Nephron (organoid): ENCODE data around the gene HHIPL1.

Experiments used
- H3K27ac Mint-ChIP-seq, 3 experiments: 2 replicates each; pipeline ENCODE4 v1.8.0; 2020; ENCODE audit warnings: mixed read lengths in 3 of 3, mild to moderate bottlenecking in 2 of 3, moderate library complexity in 1 of 3
- H3K27me3 Mint-ChIP-seq: 2 replicates; pipeline ENCODE4 v1.8.0; 2021; ENCODE audit warnings: low read depth, mild to moderate bottlenecking, moderate library complexity, mixed read lengths
- H3K36me3 Mint-ChIP-seq: 2 replicates; pipeline ENCODE4 v1.8.0; 2020; ENCODE audit warnings: low read depth, mixed read lengths
- H3K4me1 Mint-ChIP-seq: 2 replicates; pipeline ENCODE4 v1.8.0; 2020; ENCODE audit warnings: mixed read lengths
- H3K4me3 Mint-ChIP-seq, 3 experiments: 2 replicates each; pipeline ENCODE4 v1.8.0; 2020; ENCODE audit warnings: mild to moderate bottlenecking in 3 of 3, mixed read lengths in 3 of 3, moderate library complexity in 2 of 3
- H3K9me3 Mint-ChIP-seq: 2 replicates; pipeline ENCODE4 v1.8.0; 2020; ENCODE audit warnings: mixed read lengths
- TF ChIP-seq, protein P1 (sequence below), 3 experiments: fragments of 200-600 bp; sonication (generic); IDR thresholded peaks; one replicate each; pipeline ENCODE4 v1.5.0; 2021; ENCODE audit warnings: antibody characterized with exemption in 3 of 3; ENCODE audit not compliant: unreplicated experiment in 3 of 3

Gene HHIPL1

DNA sequence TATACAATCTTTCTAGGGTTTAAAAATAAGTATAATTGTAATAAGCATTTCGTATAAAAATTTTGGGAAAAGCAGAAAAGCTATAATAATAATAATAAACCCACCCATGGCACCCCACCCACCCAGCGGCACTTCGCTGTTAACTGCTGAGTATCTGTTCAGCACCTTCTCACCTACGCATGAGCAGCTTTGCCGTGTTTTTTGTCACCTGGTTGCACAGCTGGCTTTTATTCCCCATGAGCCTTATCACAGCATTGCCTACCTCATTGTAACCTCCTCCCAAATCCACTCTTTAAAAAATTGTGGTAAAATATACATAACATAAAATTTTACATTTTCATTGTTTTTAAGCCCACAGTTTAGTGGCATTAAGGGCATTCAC lies 73.9 kb downstream of the HHIPL1 start:
- no peak overlapping the region for H3K27ac Mint-ChIP-seq
- no peak overlapping the region for H3K4me3 Mint-ChIP-seq
- peaks cover 3% of the 10 kb centered on the region for H3K27me3 Mint-ChIP-seq
- H3K36me3 Mint-ChIP-seq, result no peaks in the 10 kb centered on the region
- peaks cover 3% of the 10 kb centered on the region for H3K9me3 Mint-ChIP-seq
- H3K4me1 Mint-ChIP-seq, result no peaks in the 10 kb centered on the region
- TF ChIP-seq, protein P1, sequence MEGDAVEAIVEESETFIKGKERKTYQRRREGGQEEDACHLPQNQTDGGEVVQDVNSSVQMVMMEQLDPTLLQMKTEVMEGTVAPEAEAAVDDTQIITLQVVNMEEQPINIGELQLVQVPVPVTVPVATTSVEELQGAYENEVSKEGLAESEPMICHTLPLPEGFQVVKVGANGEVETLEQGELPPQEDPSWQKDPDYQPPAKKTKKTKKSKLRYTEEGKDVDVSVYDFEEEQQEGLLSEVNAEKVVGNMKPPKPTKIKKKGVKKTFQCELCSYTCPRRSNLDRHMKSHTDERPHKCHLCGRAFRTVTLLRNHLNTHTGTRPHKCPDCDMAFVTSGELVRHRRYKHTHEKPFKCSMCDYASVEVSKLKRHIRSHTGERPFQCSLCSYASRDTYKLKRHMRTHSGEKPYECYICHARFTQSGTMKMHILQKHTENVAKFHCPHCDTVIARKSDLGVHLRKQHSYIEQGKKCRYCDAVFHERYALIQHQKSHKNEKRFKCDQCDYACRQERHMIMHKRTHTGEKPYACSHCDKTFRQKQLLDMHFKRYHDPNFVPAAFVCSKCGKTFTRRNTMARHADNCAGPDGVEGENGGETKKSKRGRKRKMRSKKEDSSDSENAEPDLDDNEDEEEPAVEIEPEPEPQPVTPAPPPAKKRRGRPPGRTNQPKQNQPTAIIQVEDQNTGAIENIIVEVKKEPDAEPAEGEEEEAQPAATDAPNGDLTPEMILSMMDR (IDR thresholded peaks at IDR 0.05; ENCODE audit: unreplicated experiment in 3 of 3), result no peak

DNA sequence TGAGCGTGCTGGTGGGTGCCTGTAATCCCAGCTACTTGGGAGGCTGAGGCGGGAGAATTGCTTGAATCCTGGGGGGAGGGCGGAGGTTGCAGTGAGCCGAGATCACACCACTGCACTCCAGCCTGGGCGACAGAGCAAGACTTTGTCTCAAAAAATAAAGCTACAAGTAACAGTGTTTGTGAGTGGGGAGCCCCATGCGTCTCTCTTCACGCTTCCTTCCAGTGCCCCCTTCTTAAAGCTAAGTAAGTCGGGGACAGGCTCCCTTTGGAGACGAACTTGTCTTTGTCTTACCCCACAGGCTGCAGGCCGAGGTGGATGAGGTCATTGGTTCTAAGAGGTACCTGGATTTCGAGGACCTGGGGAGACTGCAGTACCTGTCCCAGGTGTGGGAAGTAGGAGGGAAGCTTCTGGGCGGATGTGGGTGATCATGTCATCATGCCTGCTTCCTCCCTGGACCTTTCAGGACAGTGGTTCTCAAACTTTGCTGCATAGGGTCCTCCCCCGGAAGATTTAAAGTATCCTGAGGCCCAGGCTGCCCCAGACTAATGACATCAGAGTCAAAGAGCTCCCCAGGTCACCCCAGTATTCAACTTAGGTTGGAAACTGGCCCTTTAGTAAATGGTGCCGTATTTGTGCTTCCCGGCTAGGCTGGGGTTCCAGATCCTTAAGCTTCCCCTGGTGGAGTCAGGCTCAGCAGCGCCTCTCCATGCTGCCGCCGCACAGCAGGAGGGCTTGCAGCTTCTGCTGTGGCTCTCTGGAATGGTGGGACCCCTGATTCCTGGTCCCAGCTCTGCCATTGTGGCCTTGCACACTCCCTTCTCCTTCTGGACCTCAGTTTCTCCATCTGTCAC lies 76.2 kb downstream of the HHIPL1 start:
- H3K36me3 Mint-ChIP-seq, result no peaks in the 10 kb centered on the region
- H3K27me3 Mint-ChIP-seq, result peaks cover 10% of the 10 kb centered on the region
- H3K9me3 Mint-ChIP-seq, result no peaks in the 10 kb centered on the region
- no peaks in the 10 kb centered on the region for H3K4me1 Mint-ChIP-seq
- H3K27ac Mint-ChIP-seq, result no peak overlapping the region
- H3K4me3 Mint-ChIP-seq, result no peak overlapping the region
- TF ChIP-seq, protein P1 (IDR thresholded peaks at IDR 0.05; ENCODE audit: unreplicated experiment in 3 of 3), result no peak

DNA sequence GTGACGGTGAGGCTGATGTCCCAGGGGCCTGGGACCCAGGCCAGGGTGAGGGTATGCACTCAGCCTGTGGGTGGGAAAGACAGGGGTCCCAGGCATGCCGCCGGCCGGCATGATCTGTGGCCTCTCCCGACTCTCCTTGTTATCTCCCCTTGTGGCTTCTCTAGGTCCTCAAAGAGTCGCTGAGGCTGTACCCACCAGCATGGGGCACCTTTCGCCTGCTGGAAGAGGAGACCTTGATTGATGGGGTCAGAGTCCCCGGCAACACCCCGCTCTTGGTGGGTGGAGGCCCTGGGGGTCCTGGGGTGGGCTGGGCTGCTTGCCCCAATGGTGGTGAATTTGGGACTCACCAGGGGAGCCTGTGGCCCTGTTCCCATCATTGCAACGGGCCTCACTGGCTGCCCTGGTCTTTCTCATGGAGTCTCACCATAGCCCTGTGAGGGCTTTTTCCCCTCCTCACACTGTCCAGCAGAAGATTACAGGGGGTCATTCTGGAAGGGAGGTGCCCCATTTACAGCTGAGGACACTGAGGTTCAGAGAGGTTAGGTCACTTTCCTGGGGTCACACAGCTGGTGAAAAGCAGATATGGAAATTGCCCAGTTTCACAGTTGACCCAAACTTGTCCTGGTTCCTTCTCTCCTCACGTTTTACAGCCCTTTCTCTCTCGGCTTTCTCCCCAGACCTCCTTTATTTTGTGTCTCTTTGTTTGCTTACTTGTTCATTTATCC lies 77.0 kb downstream of the HHIPL1 start:
- TF ChIP-seq, protein P1 (IDR thresholded peaks at IDR 0.05; ENCODE audit: unreplicated experiment in 3 of 3), result no peak
- Mint-ChIP-seq H3K27ac (no peak overlapping the region), H3K27me3 (peaks cover 11% of the 10 kb centered on the region), H3K4me3 (no peak overlapping the region), H3K36me3 (no peaks in the 10 kb centered on the region), H3K4me1 (no peaks in the 10 kb centered on the region), H3K9me3 (no peaks in the 10 kb centered on the region)

DNA sequence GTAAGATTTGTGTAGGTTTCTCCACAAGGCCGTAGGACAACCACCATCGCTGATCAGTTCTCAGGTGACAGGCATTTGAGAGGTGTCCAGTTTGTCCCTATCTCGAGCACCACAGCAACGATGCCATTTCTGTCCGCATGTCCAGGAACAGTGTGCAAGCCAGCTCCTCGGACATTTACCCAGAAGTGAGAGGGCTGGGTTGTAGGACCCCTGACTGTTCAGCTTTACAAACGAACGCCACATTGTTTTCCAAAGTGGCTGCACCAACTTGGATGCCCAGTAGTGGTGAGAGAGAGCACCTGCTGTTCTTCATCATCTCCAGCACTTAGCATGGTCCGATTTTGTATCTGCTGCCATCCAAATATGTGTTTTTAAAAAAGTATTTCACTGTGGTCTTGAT lies 77.8 kb downstream of the HHIPL1 start:
- H3K4me3 Mint-ChIP-seq, result no peak overlapping the region
- no peaks in the 10 kb centered on the region for H3K9me3 Mint-ChIP-seq
- peaks cover 8% of the 10 kb centered on the region for H3K27me3 Mint-ChIP-seq
- TF ChIP-seq, protein P1 (IDR thresholded peaks at IDR 0.05; ENCODE audit: unreplicated experiment in 3 of 3), result no peak
- H3K27ac Mint-ChIP-seq, result no peak overlapping the region
- no peaks in the 10 kb centered on the region for H3K36me3 Mint-ChIP-seq
- no peaks in the 10 kb centered on the region for H3K4me1 Mint-ChIP-seq

DNA sequence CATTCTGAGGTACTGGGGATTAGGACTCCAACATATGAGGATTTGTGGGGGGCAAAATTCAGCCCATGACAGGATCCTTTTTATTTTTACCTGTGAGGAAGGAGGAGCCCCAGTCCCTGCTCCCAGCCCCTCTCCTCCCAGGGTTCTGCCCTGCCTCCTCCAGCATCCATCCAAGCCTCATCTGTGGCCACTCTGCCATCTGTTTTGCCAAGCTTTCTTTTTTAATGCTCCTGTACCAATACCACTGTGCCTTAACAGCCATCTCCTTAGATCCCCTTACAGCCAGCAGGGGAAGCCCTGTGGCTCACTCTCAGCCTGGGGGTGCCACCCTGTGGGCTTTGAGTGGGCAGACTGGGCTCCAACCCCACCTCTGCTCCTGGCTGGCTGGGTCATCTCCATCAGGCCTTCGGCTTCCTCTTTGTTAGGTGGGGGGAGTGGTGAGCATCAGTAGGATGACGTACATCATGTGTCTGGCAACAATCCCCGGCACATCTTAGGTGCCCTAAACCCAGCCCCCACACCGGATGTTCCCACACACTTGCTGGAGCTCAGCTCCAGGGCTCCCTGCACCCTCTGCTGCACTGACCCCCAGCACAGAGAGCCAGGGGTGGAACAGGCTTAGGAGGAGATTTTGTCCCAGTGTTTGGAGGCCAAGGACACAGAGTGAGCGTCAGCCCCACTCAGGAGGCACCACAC lies 79.4 kb downstream of the HHIPL1 start:
- H3K4me3 Mint-ChIP-seq, result no peak overlapping the region
- no peaks in the 10 kb centered on the region for H3K9me3 Mint-ChIP-seq
- TF ChIP-seq, protein P1 (IDR thresholded peaks at IDR 0.05; ENCODE audit: unreplicated experiment in 3 of 3), result no peak
- no peak overlapping the region for H3K27ac Mint-ChIP-seq
- no peaks in the 10 kb centered on the region for H3K36me3 Mint-ChIP-seq
- H3K27me3 Mint-ChIP-seq, result peaks cover 13% of the 10 kb centered on the region
- no peaks in the 10 kb centered on the region for H3K4me1 Mint-ChIP-seq
